ENCODE results near the gene KCNMA1.
"Not testable (repeated sequence)": the region's sequence is repeated elsewhere in the genome, so short reads cannot be mapped to it uniquely, and the experiment has no call there.

Gene KCNMA1

GRCh38 chr10:77661674-77662073, 24.1 kb upstream of the KCNMA1 start:
- DNase-seq (ENCODE audit: low read depth): no peak

GRCh38 chr10:77661100-77661499, 23.5 kb upstream of the KCNMA1 start:
- no peak for DNase-seq (ENCODE audit: low read depth)

GRCh38 chr10:77659046-77659670, 21.6 kb upstream of the KCNMA1 start:
- not testable (repeated sequence) for DNase-seq (ENCODE audit: low read depth)

GRCh38 chr10:77653210-77653609, 15.6 kb upstream of the KCNMA1 start:
- no peak for DNase-seq (ENCODE audit: low read depth)

GRCh38 chr10:77649333-77650331, 12.0 kb upstream of the KCNMA1 start:
- no peak for DNase-seq (ENCODE audit: low read depth)

- no peak for DNase-seq (ENCODE audit: low read depth)
Measured at GRCh38 chr10:77648472-77648871, 10.9 kb upstream of the KCNMA1 start.

GRCh38 chr10:77647543-77648293, 10.1 kb upstream of the KCNMA1 start:
- DNase-seq (ENCODE audit: low read depth): no peak

GRCh38 chr10:77644557-77645243, 7.1 kb upstream of the KCNMA1 start:
- no peak for DNase-seq (ENCODE audit: low read depth)

- DNase-seq (ENCODE audit: low read depth): no peak
Measured at GRCh38 chr10:77643795-77644468, 6.3 kb upstream of the KCNMA1 start.

GRCh38 chr10:77641788-77642397, 4.3 kb upstream of the KCNMA1 start:
- no peak for DNase-seq (ENCODE audit: low read depth)

GRCh38 chr10:77641344-77641743, 3.7 kb upstream of the KCNMA1 start:
- no peak for DNase-seq (ENCODE audit: low read depth)

GRCh38 chr10:77640167-77640566, 2.6 kb upstream of the KCNMA1 start:
- no peak for DNase-seq (ENCODE audit: low read depth)

GRCh38 chr10:77639756-77640155, 2.1 kb upstream of the KCNMA1 start:
- no peak for DNase-seq (ENCODE audit: low read depth)

- no peak for DNase-seq (ENCODE audit: low read depth)
Measured at GRCh38 chr10:77638321-77639101, 903 bp upstream of the KCNMA1 start.

GRCh38 chr10:77636967-77637531, 559 bp downstream of the KCNMA1 start:
- no peak for DNase-seq (ENCODE audit: low read depth)

GRCh38 chr10:77636282-77636966, 1.2 kb downstream of the KCNMA1 start:
- no peak for DNase-seq (ENCODE audit: low read depth)

GRCh38 chr10:77635402-77636227, 2.0 kb downstream of the KCNMA1 start:
- no peak for DNase-seq (ENCODE audit: low read depth)

- DNase-seq (ENCODE audit: low read depth): no peak
Measured at GRCh38 chr10:77634939-77635338, 2.7 kb downstream of the KCNMA1 start.
